Measurements from ENCODE around the gene TMEM74B.
"Not testable (repeated sequence)": the region's sequence is repeated elsewhere in the genome, so short reads cannot be mapped to it uniquely, and the experiment has no call there.

The TMEM74B gene

DNA sequence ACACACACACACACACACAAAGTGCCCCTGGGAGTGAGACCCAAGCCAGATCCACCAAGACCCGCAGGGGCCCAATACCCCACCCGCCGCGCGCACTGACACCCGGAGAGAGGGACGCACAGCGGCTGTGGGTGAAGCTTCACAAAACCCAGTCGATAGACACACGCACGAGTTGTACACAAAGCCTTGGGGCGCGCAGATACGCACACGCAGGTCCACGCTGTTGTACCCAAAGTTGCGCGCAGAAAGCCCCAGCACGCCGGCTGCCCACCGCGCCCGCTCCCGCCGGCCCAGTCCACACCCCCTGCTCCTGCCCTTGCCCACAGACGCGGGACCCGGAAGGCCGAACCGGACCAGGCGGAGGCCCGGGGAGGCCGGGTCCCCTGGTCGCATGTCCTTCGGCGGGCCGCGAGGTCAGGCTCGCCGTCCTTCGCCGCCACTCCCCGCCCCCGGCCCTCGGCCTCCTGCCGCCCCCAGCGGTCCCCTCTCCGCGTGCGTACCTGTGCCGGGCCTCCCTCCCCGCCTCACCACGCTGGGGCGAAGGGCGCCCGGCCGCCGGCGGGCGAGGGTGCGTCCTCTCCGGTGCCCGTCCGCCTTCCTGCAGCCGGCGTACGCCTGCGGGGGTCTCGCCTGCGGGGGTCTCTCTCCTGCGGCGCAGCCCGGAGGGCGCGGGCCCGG lies at the start of gene TMEM74B:
Gene TMEM74B, minus strand, starts transcription at position 344 of the 678 bp plus-strand sequence. CDS start 1,180 bp downstream, outside the sequence.
- DNase-seq (ENCODE audit: low spot score) = no peak

DNA sequence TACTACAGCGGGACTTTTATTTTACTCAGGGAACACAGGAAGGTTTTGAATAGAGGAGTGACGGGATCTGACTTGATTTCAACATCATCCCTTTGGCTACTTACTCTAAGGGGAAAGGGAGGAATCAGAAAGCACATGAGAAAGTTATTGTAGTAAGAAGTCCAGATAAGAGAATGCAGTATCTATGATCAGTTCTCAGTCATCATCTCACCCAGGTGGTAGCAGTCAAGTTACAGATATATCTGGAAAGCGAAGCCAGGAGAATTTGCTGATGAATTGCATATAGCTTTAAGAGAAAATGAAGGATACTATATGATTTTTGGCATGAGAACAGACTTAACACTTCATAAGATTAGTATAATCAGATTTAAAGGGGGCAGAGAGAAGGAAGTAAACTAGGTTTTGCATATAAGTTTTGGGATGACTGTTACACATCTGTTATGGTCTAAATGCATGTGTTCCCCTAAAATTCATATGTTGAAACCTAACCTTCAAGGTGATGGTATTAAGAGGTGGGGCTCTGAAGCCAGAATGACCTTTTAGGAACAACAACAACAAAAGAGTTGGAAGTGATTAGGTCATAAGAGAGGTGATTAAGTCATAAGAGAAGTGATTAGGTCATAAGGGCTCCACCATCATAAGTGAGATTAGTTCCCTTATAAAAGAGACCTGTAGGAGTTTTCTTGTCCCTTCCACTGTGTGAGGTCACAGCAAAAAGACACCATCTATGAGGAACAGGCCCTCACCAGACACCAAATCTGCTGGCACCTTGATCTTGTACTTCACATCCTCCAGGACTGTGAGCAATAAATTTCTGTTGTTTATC lies 47.7 kb upstream of the TMEM74B start:
- no peak for DNase-seq (ENCODE audit: low spot score)

DNA sequence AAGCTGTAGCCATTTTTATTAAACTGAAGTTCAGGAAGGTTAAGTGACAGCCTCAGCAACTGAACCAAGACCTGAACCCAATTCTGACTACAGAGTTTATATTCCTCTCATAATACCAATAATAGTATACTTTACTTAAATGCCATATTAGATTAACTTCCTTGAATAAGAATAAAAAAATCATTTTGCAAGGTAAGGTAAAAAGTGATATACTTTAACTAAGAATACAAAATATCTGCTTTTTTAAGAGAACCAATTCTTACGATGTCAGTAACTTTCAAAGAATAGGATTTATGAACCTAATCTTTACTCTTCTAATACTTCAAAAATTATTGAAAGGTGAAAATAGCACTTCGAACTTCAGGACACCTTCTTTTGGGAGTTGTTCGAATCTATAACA lies 44.8 kb upstream of the TMEM74B start:
- no peak for DNase-seq (ENCODE audit: low spot score)

DNA sequence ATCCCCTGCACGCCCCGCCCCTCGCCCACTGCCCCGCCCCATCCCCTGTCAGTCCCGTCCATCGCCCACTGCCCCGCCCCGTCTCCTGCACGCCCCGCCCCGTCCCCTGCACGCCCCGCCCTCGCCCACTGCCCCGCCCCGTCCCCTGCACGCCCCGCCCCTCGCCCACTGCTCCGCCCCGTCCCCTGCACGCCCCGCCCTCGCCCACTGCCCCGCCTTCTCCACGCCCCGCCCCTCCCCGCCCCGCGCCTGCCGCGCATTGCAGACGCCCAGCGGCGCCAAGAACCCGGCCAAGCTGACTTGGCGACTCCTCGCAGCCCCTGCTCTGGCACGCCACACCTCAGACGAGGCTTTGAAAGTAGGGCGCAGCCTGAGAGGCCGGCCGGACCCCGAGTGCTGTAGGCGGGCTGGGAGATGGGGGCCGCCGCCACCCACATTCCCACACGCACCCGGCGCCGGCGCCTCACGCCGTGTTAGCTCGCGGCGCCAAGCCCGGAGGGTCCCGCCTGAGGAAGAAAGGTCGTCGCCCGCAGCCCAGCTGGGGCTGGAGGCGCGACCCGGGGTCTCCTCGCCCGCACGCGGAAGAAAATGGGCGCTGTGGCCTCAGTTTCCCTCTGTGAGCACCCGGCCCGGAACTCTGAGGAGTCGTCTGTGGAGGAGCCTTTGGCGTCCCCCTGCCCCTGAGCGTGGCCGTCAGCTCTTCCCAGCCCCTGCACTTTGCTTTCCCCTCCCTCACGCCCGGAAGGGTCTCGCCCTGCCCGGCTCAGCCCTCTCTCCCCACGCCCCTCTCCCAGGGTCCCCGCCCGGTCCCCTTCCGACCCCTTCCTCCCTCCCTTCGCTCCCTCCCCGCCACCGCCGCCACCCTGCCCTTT lies 41.2 kb upstream of the TMEM74B start, which contains the start of gene RAD21L1:
Gene RAD21L1, plus strand, starts transcription at position 262 of the 872 bp plus-strand sequence. CDS start 2,410 bp downstream, outside the sequence.
- peak; percentile 70 for DNase-seq (ENCODE audit: low spot score)

DNA sequence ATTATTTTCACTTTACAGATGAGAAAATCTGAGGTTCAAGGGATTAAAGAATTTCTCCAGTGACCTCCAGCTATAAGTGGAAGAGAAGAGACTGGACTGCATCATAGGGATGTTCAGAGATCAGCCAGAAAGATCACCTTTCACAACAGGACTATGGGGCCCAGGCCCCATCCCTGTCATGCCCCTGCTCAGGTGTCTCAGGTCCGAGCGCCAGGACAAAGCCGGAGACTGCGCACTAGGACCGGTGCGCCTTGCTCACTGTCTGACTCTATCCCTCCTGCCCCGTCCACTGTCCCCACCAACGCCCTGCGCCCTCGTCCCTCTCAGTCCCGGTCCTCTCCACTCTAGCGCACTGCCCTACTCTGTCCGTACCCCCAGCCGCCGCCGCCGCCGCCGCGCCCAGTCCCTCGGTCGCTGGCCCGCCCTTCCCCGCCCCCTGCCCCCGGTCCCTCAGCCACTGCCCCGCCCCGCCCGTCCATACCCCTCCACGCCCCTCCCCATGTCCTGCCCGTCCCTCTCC lies 40.5 kb upstream of the TMEM74B start:
- DNase-seq (ENCODE audit: low spot score) = no peak

DNA sequence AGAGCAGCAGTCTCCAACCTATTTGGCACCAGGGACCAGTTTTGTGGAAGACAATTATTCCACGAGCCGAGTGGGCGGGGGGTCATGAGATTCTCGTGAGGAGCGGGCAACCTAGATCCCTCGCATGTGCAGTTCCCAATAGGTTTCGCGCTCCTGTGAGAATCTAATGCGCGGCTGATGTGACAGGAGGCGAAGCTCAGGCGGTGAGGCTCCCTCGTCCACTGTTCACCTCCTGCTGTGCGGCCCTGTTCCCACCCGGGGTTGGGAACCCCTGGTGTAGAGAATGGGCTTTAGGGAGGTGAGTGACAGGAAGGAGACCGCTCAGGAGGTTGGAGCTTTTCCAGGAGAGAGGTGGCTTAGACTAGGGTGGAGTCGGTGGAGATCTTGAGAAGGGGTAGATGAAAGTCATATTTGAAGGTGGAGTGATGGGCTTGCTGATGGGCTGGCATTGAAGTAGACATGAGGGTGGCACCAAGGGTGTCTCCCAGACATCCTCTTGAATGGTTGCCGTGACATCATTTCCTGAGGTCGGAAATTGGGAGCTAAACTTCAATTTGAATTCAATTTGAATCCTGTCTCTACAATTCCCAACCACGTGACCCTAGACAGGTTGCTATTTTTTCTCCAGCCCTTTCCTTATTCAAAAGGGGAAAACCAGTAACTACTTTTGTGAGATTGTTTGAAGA lies 39.6 kb upstream of the TMEM74B start:
- no peak for DNase-seq (ENCODE audit: low spot score)

DNA sequence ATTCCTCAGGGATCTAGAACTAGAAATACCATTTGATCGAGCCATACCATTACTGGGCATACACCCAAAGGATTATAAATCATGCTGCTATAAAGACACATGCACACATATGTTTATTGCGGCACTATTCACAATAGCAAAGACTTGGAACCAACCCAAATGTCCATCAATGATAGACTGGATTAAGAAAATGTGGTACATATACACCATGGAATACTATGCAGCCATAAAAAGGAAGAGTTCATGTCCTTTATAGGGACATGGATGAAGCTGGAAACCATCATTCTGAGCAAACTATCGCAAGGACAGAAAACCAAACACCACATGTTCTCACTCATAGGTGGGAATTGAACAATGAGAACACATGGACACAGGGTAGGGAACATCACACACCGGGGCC lies 38.0 kb upstream of the TMEM74B start:
- DNase-seq (ENCODE audit: low spot score) = not testable (repeated sequence)

DNA sequence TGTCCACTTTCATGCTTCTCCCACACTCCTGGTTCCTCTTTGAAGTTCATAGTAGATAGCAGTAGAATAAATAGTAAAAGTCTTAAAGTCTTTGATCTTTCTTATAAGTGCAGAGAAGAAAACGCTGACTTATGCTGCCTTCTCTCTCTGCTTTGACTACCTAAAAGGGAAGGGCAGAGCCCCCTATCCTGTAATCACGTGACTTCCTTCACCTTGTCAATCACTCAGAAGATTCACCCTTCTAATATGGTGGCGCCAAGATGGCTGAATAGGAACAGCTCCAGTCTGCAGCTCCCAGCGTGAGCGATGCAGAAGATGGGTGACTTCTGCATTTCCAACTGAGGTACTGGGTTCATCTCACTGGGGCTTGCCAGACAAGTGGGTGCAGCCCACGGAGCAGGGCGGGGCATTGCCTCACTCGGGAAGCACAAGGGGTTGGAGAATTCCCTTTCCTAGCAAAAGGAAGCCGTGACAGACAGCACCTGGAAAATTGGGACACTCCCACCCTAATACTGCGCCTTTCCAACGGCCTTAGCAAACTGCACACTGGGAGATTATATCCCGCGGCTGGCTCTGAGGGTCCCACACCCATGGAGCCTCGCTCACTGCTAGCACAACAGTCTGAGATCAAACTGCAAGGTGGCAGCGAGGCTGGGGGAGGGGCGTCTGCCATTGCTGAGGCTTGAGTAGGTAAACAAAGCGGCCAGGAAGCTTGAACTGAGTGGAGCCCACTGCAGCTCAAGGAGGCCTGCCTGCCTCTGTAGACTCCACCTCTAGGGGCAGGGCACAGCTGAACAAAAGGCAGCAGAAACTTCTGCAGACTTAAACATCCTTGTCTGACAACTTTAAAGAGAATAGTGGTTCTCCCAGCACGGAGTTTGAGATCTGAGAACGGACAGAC lies 32.0 kb upstream of the TMEM74B start:
- not testable (repeated sequence) for DNase-seq (ENCODE audit: low spot score)

DNA sequence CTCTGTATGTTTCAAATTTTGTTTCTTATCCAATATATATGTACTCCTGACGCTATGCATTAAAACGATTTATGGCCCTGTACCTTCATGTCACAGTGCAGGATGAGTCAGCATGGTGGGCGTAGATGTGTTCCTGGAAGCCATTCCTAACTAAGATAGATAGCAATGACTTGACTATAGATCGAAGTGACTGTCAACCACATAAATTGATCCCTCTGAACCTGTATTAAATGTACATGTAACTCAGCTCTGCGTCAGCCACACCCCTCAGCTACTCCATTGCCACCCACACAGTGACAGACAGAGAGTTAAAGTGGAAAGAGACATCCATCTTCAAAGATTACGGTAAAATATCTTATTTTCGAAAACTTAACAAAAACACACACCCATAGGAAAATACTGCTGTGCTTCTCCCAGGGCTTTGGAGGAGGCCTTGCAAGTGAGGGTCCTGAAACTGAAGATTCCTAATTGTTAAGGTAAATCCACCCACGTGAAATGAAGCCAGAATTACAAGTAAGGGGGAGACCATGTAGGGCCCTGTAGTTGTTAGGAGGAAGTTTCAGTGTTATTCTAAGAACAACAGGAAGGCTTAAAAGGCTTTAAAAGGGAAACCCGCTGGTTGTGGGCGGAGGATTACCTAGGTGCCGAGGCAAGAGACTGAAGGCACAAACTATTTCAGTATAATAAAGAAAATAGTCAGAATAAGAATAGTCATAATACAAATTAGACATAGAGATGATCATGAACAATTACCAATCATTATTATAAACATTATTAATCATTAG lies 30.8 kb upstream of the TMEM74B start:
- DNase-seq (ENCODE audit: low spot score) = no peak

DNA sequence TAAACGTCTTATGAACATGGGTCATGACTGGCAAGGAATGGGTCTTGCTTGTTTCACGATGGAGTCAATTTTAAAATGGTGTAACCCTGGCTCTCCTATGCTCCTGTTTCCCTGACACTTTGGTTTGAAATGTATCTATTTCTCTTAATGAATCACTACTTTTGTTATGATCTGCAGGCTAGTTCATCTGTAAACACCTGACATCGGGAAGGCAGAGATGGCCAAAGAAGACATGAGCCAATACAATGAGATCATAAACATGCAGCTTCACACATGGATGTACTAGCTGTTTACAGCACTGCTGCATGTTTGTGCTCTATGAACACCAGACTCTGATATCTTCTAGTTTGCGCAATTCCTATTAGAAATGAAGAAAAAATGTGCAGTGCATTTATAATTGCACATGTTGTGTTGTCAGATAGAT lies 30.1 kb upstream of the TMEM74B start:
- DNase-seq (ENCODE audit: low spot score) = no peak

DNA sequence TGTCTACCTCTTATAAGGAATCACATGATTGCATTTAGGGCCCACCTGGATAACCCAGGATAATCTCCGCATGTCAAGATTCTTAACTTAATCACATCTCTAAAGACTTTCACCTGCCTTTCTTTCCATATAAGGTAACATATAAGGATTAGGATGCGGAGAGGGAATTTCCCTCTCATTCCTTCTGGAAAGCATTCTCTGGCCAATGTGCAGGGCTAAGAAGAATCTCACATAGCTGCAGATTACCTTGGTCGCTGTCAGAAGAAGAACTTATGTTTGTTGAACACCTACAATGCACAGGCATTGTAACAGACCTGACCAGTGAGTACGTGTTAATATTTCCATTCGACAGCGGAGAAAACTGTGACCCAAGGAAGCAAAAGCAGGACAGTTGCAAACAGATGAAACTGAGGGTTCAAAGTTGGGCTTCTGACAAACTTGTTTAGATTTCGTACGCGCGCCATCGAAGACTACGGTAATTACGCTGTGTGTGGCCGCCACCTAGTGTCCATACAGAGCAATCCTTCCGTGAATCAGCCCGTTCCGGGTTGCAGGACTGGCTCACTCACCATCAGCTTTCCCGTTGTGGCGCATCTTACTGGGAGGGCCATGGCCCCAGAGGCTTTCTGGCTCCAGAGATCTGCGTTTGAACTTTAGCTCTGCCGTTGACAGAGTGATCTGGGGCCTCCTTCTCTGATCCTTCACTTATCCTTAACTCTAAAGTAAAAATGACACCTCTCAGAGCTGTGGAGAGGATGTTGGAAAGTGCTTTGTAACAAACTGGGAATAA lies 28.0 kb upstream of the TMEM74B start:
- DNase-seq (ENCODE audit: low spot score) = peak; percentile 57

DNA sequence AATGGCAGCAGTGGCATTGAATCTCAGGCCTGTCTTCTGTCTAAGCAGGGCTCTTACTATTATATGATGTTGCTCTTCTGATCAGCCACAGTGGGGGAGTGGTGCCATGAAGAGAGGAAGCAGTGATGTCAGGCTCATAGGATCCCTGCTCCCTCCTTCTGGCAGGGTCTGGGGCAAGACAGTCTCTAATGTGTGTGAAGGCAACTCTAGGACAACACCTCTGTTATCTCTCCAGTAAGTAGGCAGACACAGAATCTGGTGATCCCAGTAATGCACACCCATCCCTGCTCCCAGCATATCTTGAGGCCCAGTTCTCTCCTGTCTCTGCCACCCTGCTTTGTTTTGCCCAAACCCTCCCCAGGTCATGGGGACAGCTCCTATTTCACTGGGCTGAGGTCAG lies 27.2 kb upstream of the TMEM74B start:
- no peak for DNase-seq (ENCODE audit: low spot score)

DNA sequence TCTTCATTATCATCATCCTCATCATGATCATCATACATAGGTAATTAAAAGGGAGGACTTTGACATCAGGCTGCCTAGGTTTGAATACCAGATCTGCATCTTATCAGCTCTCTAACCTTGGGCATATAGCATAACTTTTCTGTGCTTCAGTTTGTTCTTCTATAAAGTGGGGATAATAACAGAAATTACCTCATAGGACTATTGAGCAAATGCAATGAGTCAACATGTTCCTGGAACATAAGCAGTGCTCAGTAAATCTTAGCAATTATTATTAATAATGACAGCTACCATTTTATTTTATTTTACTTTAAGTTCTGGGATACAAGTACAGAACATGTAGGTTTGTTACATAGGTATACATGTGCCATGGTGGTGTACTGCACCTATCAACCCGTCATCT lies 25.7 kb upstream of the TMEM74B start:
- DNase-seq (ENCODE audit: low spot score) = no peak

DNA sequence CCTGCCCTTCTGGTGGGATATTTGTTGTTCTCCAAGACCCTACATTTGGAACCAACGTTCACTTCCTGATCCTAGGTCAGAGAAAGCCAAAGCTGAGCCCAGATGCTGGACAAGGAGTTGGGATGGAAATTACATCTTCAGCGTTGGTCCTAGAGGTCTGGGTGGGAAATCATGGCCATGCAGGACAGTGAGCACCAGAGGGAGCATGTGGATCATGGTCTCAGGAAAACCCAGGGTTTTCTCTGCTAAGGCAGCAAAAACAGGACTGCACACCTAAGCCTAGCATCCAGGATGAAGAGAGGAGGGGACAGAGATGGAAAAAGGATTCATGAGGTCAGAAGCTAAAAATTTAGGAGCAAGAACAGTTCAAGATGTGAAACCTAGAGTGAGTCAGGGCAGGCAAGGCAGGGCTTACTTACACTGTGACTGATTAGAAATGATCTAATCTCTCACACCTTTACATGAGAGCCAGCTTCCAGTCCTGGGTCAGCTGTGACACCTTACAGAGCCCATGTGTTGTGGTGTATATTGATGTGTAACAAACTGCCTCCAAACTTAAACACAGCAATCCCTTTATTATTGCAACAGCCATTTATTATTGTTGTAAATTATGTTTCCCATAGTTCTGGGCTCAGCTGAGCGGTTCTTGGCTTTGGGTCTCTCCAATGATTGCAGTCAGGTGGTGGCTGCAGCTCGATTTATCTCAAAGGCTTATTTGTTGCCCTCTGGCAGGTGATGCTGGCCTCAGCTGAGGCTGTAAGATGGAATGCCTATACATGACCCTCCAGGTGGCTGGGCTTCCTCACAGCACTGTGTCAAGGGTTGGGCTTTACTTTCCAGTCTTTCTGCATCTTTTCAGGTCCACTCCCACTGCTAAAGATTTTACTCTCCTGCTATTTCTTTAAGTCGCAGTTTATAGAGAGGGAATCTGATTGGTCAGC lies 24.9 kb upstream of the TMEM74B start:
- no peak for DNase-seq (ENCODE audit: low spot score)

DNA sequence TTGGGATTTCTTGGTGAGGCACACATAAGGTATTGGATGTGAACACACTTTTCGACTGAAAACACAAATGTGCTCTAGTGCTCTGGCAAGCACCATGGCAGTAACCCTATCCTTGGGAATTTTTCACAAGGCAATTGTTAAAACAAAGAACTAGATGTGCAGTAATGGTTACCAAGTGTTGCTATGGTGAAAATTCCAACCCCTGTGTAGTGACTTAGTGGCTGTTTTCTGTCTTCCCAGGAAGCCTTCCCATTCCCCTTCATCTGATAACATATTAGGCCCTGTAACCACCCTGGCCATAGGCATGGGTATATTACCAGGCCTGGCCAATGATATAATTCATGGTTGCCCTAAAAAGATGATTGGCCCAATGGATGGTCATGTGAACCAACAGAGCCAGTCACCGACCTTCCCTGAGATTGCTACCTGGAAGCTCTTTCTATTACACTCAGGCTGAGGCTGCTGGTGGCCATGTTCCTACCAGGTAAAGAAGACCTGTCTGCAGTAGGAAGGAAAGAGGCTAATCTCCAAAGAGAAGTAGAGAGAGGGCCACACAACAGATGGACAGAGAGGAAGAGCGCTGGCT lies 22.6 kb upstream of the TMEM74B start:
- no peak for DNase-seq (ENCODE audit: low spot score)

DNA sequence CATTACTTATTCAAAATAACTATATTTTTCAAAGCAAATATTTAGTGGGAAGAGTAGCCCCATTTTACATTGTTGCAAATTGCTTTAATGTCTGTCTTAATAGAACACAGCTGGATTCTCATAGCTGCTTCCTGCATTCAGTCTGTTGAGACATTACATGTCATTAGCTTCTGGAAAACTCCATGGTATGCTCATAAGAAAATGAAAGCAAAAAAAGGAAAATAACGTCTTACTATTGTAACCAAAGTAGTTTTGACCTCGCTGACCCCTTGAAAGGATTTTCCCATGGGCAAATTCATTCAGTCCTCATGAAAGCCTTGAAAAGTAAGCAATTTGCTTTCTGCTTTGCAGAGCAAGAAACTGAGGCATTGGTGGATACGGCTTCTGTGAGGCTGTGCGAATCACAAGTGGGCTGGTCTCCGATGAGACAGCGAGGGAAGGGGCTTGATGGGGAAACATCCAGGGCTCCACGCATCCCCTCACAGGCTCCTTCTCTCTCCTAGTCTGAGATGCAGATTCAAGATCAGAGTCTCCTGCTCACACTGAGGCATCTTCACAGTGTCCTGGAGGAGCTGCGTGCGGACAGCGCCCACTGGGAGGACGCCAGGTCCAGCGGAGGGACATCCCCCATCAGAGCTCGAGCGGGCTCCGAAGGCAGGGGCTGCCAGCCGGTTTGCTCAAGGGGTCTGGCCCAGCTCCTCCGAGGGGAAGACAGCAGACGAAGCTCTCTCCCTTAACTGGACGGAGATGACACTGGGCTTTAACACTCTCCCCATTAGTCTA lies 21.8 kb upstream of the TMEM74B start:
- DNase-seq (ENCODE audit: low spot score) = no peak

All from kidney capillary endothelial cell (primary cell).